Measurements from ENCODE around the gene NRP1.
"Not testable (repeated sequence)": the region's sequence is repeated elsewhere in the genome, so short reads cannot be mapped to it uniquely, and the experiment has no call there.

The NRP1 gene

GRCh38 chr10:33237736-33238624 is 96.5 kb downstream of the NRP1 start:
- DNase-seq (ENCODE audit: low read depth, low spot score) = no peak

- DNase-seq (ENCODE audit: low read depth, low spot score) = no peak
Measured at GRCh38 chr10:33236916-33237315, 97.6 kb downstream of the NRP1 start.

- no peak for DNase-seq (ENCODE audit: low read depth, low spot score)
Measured at GRCh38 chr10:33235951-33236350, 98.5 kb downstream of the NRP1 start.

- no peak for DNase-seq (ENCODE audit: low read depth, low spot score)
Measured at GRCh38 chr10:33235251-33235884, 99.1 kb downstream of the NRP1 start.

DNA sequence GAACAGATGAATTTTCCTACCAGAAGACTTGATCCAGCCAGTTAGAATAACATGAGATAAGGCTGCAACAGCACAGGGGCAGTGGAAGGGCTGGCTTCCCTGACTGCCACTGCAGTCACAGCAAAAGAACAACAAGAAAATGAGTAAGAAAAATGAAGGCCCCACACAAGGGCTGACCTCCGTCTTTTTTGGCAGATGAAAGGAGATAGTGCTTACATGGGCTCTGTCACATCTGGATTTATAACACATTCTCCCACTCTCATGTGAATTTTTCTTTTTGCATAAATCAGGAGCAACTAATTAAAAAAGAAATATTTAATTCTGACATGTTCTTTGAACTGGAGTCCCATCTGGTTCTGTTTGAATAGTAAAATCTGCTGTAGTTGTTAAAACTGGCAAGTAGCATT is 99.6 kb downstream of the NRP1 start:
- DNase-seq (ENCODE audit: low read depth, low spot score) = no peak

- no peak for DNase-seq (ENCODE audit: low read depth, low spot score)
Measured at GRCh38 chr10:33233635-33234034, 100.8 kb downstream of the NRP1 start.

- no peak for DNase-seq (ENCODE audit: low read depth, low spot score)
Measured at GRCh38 chr10:33233221-33233620, 101.2 kb downstream of the NRP1 start.

- DNase-seq (ENCODE audit: low read depth, low spot score) = no peak
Measured at GRCh38 chr10:33231621-33232350, 102.7 kb downstream of the NRP1 start.

DNA sequence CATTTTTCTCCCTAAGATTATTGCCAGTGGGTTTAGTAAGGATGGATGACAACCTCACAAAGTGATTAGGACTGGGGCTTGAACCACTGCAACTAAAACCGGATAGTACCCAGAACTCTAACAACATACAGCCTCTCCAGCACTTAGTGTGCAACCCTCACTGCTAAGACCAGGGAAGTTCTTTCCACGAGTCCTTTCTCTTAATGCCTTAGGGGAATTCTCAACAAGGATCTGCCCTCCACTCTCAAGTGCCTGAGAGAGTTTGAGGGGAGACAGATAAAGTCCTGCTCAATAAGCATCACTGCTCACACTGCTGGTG is 104.6 kb downstream of the NRP1 start:
- DNase-seq (ENCODE audit: low read depth, low spot score) = no peak

- no peak for DNase-seq (ENCODE audit: low read depth, low spot score)
Measured at GRCh38 chr10:33229252-33229948, 105.1 kb downstream of the NRP1 start.

DNA sequence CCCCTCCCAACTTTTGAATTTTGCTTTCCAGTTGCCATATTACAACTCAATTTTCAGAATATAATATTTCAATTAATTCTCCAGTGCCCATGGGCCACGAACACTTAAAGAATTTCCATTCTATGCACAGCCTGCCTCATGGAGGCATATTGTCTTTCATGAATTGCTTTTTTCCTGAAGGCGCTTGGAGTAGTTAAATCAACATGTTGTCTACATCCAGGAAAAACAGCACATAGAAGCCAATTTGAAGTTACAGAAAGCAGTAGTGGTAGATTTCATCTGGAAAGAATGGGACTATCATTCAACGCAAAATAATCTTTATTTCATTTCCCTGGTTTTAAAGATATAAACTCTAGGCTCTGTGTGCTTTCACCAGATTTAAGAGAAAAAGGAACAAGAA is 106.0 kb downstream of the NRP1 start:
- DNase-seq (ENCODE audit: low read depth, low spot score) = no peak

DNA sequence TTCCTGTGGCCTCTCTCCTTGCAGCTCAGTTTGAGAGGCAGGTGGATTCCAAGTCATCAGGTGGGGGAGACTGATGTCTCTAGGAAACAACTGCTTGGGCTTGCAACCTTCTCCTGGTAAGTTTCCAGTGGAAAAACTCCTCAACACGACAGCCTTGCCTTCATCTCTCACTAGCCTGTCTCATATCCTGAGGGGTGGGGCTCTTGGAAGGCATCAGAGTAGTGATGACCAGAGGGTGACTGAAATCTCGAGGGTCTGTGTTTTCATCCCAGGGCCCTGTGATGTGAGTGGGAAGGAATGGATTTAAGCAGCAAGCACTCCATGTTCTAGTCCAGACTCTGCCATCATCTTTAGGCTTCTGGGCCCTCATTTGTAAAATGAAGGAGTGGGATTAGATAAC is 107.0 kb downstream of the NRP1 start:
- no peak for DNase-seq (ENCODE audit: low read depth, low spot score)

DNA sequence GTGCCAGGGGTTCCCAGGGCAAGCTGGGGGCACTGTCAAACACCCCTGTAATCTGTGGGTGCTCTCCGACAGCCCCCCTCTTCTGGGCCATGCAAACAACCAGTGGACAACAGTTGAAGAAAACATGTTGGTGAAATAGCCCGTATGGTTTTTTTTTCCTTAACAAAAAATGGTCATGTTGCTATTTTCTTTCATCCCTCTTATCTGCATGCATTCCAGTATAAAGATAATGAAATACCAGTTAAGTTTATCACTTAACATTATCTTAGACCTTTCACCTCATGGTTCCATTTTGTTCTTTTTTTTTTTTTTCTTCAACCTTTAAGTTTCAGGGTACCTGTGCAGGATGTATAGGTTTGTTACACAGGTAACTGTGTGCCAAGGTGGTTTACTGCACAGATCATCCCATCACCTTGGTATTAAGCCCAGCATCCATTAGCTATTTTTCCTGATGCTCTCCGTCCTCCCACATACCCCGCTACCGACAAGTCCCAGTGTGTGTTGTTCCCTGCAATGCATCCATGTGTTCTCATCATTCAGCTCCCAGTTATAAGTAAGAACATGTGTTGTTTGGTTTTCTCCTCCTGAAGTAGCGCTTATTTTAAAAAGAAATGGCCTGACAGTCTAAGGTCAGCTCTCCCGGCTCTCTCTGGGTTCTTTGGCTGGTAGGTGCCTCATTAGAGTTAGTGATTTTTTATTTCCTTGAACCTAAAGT is 110.1 kb downstream of the NRP1 start:
- no peak for DNase-seq (ENCODE audit: low read depth, low spot score)

DNA sequence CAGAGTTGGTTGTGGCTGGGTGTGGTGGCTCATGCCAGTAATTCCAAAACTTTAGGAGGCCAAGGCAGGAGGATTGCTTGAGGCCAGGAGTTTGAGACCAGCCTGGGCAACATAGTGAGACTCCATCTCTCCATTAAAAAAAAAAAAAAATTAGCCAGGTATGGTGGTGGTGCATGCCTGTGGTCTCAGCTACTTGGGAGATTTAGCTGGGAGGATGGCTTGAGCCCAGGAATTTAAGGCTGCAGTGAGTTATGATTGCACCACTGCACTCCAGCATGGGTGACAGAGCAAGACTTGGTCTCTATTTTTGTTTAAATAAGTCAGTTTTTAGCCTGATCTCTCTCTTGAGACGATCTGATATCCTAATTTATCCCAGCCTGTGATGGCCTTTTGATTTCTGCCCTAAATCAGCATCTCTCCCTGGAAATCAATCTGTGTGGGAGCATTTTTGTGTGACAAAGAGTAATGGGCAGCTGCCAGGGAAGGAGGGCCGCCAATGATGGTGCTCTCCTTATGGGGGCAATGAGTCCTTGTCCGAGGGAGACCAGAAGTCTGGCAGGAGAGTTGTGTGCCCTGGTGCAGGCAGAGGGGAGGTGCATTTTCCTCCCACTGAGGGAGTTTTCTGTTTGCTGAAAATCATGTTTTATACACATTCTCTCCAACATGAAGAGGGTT is 111.0 kb downstream of the NRP1 start:
- no peak for DNase-seq (ENCODE audit: low read depth, low spot score)

GRCh38 chr10:33222304-33222703 is 112.2 kb downstream of the NRP1 start:
- DNase-seq (ENCODE audit: low read depth, low spot score) = not testable (repeated sequence)

GRCh38 chr10:33217854-33218253 is 116.6 kb downstream of the NRP1 start:
- DNase-seq (ENCODE audit: low read depth, low spot score) = no peak

DNA sequence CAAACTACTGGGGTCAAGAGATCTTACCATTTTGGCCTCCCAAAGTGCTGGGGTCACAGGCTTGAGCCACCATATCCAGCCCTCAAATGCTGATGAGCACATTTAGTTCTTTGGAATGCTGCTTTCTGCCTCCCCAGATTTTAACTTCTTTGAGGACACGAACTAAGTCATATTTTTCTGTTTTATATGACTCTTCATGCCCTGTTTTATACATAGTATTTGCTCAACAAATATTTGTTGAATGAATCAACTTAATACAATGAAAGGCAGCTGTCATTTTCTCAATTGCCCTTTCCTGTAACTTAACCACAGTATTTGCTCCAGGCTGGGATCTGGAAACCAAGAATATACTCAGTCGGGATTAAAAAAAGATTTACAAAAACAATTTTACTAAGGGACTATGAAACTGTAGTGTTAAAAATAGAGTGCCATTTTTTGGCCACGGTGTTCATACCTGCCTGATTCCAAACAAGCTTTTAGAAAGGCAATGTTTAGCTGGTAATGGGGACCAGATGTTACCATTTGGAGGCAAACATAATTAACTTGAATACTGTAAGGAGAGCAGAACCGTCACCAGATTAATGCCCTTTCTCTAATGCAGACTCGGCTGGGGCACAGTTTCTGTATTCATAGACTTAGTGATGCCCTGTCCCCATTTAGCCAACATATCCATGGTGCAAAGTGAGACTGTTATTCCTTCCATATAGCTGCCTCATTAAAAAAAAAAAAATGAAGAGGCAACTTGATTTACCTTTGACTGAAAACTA is 117.6 kb downstream of the NRP1 start:
- DNase-seq (ENCODE audit: low read depth, low spot score) = no peak

- no peak for DNase-seq (ENCODE audit: low read depth, low spot score)
Measured at GRCh38 chr10:33215635-33216034, 118.8 kb downstream of the NRP1 start.

- DNase-seq (ENCODE audit: low read depth, low spot score) = no peak
Measured at GRCh38 chr10:33215154-33215553, 119.3 kb downstream of the NRP1 start.

GRCh38 chr10:33214174-33214573 is 120.3 kb downstream of the NRP1 start:
- no peak for DNase-seq (ENCODE audit: low read depth, low spot score)
